ENCODE data around the gene TMEFF2.
A peak's percentile ranks its signal among the peaks of the same experiment; 100 is the strongest.

Gene TMEFF2

GRCh38 chr2:192202373-192202772 lies 7.6 kb upstream of the TMEFF2 start:
- TF ChIP-seq CTCF (conservative IDR thresholded peaks at IDR 0.05; ENCODE audit: control insufficient read depth, insufficient read depth, low read depth, low read length), result no peak
- no peak overlapping the region for H3K4me3 ChIP-seq (ENCODE audit: control insufficient read depth, low read depth, low read length)
- no peak for DNase-seq (ENCODE audit: low read depth)

- DNase-seq (ENCODE audit: low read depth), result no peak
- no peak overlapping the region for H3K4me3 ChIP-seq (ENCODE audit: control insufficient read depth, low read depth, low read length)
Measured at GRCh38 chr2:192201116-192201515, 6.4 kb upstream of the TMEFF2 start.

GRCh38 chr2:192197357-192197756 lies 2.6 kb upstream of the TMEFF2 start:
- H3K4me3 ChIP-seq (ENCODE audit: control insufficient read depth, low read depth, low read length), result no peak overlapping the region
- peak; percentile 31 for TF ChIP-seq CTCF (conservative IDR thresholded peaks at IDR 0.05; ENCODE audit: control insufficient read depth, insufficient read depth, low read depth, low read length)
- peak; percentile 33 for DNase-seq (ENCODE audit: low read depth)

More at GRCh38 chr2:192201116-192201515, 6.4 kb upstream of the TMEFF2 start:
- no peak for TF ChIP-seq CTCF (conservative IDR thresholded peaks at IDR 0.05; ENCODE audit: control insufficient read depth, insufficient read depth, low read depth, low read length)

- no peak for TF ChIP-seq CTCF (conservative IDR thresholded peaks at IDR 0.05; ENCODE audit: control insufficient read depth, insufficient read depth, low read depth, low read length)
- DNase-seq (ENCODE audit: low read depth), result no peak
- peak overlapping the region; percentile 70 for H3K4me3 ChIP-seq (ENCODE audit: control insufficient read depth, low read depth, low read length)
Measured at GRCh38 chr2:192196421-192197194, 1.9 kb upstream of the TMEFF2 start.

GRCh38 chr2:192195548-192196418 lies 1.1 kb upstream of the TMEFF2 start:
- DNase-seq (ENCODE audit: low read depth), result peak; percentile 16
- TF ChIP-seq CTCF (conservative IDR thresholded peaks at IDR 0.05; ENCODE audit: control insufficient read depth, insufficient read depth, low read depth, low read length), result no peak
- H3K4me3 ChIP-seq (ENCODE audit: control insufficient read depth, low read depth, low read length), result peak overlapping the region; percentile 70

GRCh38 chr2:192194265-192194865 lies 368 bp downstream of the TMEFF2 start:
- no peak for TF ChIP-seq CTCF (conservative IDR thresholded peaks at IDR 0.05; ENCODE audit: control insufficient read depth, insufficient read depth, low read depth, low read length)
- DNase-seq (ENCODE audit: low read depth), result peak; percentile 28
- peak overlapping the region; percentile 70 for H3K4me3 ChIP-seq (ENCODE audit: control insufficient read depth, low read depth, low read length)
